Fibroblast of lung (primary cell): ENCODE results near the gene BFSP2. TPM values are rescaled to one million over a fixed set of nuclear protein-coding genes. Genes with fewer than 3 reads are reported as not detected.

ENCODE experiments used
- DNase-seq, 2 donors: peaks; one replicate each; pipeline versions ENCODE4 v3.0.0 to v3.0.0-alpha.2; 2010; ENCODE audit warnings: low read depth in 2 of 2
- H2AFZ ChIP-seq: 2 replicates; pipeline ENCODE4 v1.5.1; 2012; ENCODE audit warnings: low read length, control low read depth, inconsistent platforms
- H3K27ac ChIP-seq: 2 replicates; pipeline ENCODE4 v1.5.1; 2011; ENCODE audit warnings: low read length, control low read depth; ENCODE audit not compliant: insufficient read depth
- H3K27me3 ChIP-seq: 2 replicates; pipeline ENCODE4 v1.5.1; 2011; ENCODE audit warnings: mild to moderate bottlenecking, low read length; ENCODE audit not compliant: control insufficient read depth, insufficient read depth
- H3K36me3 ChIP-seq: 2 replicates; pipeline ENCODE4 v1.5.1; 2011; ENCODE audit warnings: low read length; ENCODE audit not compliant: control insufficient read depth, insufficient read depth
- H3K4me1 ChIP-seq: 2 replicates; pipeline ENCODE4 v1.5.1; 2011; ENCODE audit warnings: low read length; ENCODE audit not compliant: control insufficient read depth, insufficient read depth; ENCODE audit errors: extremely low read depth
- H3K4me2 ChIP-seq: 2 replicates; pipeline ENCODE4 v1.5.1; 2011; ENCODE audit warnings: low read length, control low read depth; ENCODE audit not compliant: insufficient read depth; ENCODE audit errors: extremely low read depth
- H3K4me3 ChIP-seq, 4 experiments: fragments of 200-600 bp in 1 of 4; sonication (generic) in 1 of 4; replicated peaks in 1 of 4; 2 replicates each; pipeline ENCODE4 v1.5.1; 2011 to 2016; ENCODE audit warnings: low read length in 4 of 4, low read depth in 3 of 4, mild to moderate bottlenecking in 3 of 4, control low read depth in 2 of 4, inconsistent platforms in 1 of 4, mixed read lengths in 1 of 4; ENCODE audit not compliant: insufficient read depth in 1 of 4; ENCODE audit errors: control extremely low read depth in 1 of 4
- H3K79me2 ChIP-seq: 2 replicates; pipeline ENCODE4 v1.5.1; 2012; ENCODE audit warnings: mild to moderate bottlenecking, low read length, inconsistent platforms; ENCODE audit not compliant: control insufficient read depth, insufficient read depth
- H3K9ac ChIP-seq: 2 replicates; pipeline ENCODE4 v1.5.1; 2011; ENCODE audit warnings: mild to moderate bottlenecking, low read length, control low read depth; ENCODE audit not compliant: insufficient read depth
- H3K9me3 ChIP-seq: 2 replicates; pipeline ENCODE4 v1.5.1; 2012; ENCODE audit warnings: low read depth, low read length; ENCODE audit not compliant: control insufficient read depth, insufficient read depth
- H4K20me1 ChIP-seq: 2 replicates; pipeline ENCODE4 v1.5.1; 2011; ENCODE audit warnings: low read length; ENCODE audit not compliant: control insufficient read depth, insufficient read depth; ENCODE audit errors: extremely low read depth
- CTCF ChIP-seq, 2 donors: IDR thresholded peaks in 1 of 2; conservative IDR thresholded peaks in 1 of 2; 1 replicate in 1 of 2; 2 replicates in 1 of 2; pipeline ENCODE4 v1.5.1; 2011 to 2012; ENCODE audit warnings: low read length in 2 of 2, control low read depth in 1 of 2, inconsistent platforms in 1 of 2, low read depth in 1 of 2, mild to moderate bottlenecking in 1 of 2
- EZH2 ChIP-seq: IDR thresholded peaks from 2 replicates; pipeline ENCODE4 v1.5.1; 2012; ENCODE audit warnings: low read length, control low read depth, mild to moderate bottlenecking; ENCODE audit errors: missing control alignments
- polyA plus RNA-seq, 2 donors: library from polyadenylated mRNA; depleted of rRNA in 1 of 2; stranded (reverse) in 1 of 2; unstranded in 1 of 2; fragments of >200 nt; gene quantifications; 2 replicates each; pipeline ENCODE4 v1.2.1, GENCODE V29; 2011 to 2012; ENCODE audit warnings: missing spikeins in 1 of 2
- total RNA-seq: library from RNA; depleted of rRNA; stranded (reverse); fragments of >200 nt; gene quantifications from 2 replicates; pipeline ENCODE4 v1.2.1, GENCODE V29; 2014

Gene BFSP2
- total and polyA plus RNA-seq, 2 donors (not counting 1 experiment from before 2014, with no cell fraction given): not detected

- Histone ChIP-seq H3K4me1 (no peaks in the 10 kb centered on the region), H3K4me3 (no peak overlapping the region), H3K9me3 (no peaks in the 10 kb centered on the region), H3K4me2 (no peak overlapping the region), H3K27me3 (no peaks in the 10 kb centered on the region), H3K27ac (no peak overlapping the region), H3K36me3 (no peaks in the 10 kb centered on the region), H2AFZ (no peak overlapping the region), H3K79me2 (no peaks in the 10 kb centered on the region), H4K20me1 (no peaks in the 10 kb centered on the region), H3K9ac (no peak overlapping the region)
- no peak for DNase-seq
- no peak for TF ChIP-seq EZH2
- no peak for TF ChIP-seq CTCF (conservative IDR thresholded peaks at IDR 0.05 in 1 of 2, IDR thresholded peaks at IDR 0.05 in 1 of 2; ENCODE audit: low read depth in 1 of 2, low read length in 2 of 2)
Measured at GRCh38 chr3:133364704-133365103, 35.2 kb upstream of the BFSP2 start.

- Histone ChIP-seq H2AFZ (no peak overlapping the region), H3K4me2 (no peak overlapping the region), H3K9me3 (no peaks in the 10 kb centered on the region), H3K36me3 (no peaks in the 10 kb centered on the region), H3K4me3 (no peak overlapping the region), H3K27ac (no peak overlapping the region), H3K9ac (no peak overlapping the region), H3K27me3 (no peaks in the 10 kb centered on the region), H3K4me1 (no peaks in the 10 kb centered on the region), H4K20me1 (no peaks in the 10 kb centered on the region), H3K79me2 (no peaks in the 10 kb centered on the region)
- no peak for TF ChIP-seq EZH2
- TF ChIP-seq CTCF (conservative IDR thresholded peaks at IDR 0.05 in 1 of 2, IDR thresholded peaks at IDR 0.05 in 1 of 2; ENCODE audit: low read depth in 1 of 2, low read length in 2 of 2): no peak
- no peak for DNase-seq
Measured at GRCh38 chr3:133366921-133367320, 32.9 kb upstream of the BFSP2 start.

GRCh38 chr3:133367403-133367802 is 32.5 kb upstream of the BFSP2 start:
- no peak overlapping the region for H3K27ac ChIP-seq
- no peak for DNase-seq

More at GRCh38 chr3:133367403-133367802, 32.5 kb upstream of the BFSP2 start:
- Histone ChIP-seq H3K36me3 (no peaks in the 10 kb centered on the region), H4K20me1 (no peaks in the 10 kb centered on the region), H3K9ac (no peak overlapping the region), H3K9me3 (no peaks in the 10 kb centered on the region), H3K4me1 (no peaks in the 10 kb centered on the region), H3K79me2 (no peaks in the 10 kb centered on the region), H3K4me3 (no peak overlapping the region), H3K4me2 (no peak overlapping the region), H3K27me3 (no peaks in the 10 kb centered on the region), H2AFZ (no peak overlapping the region)
- TF ChIP-seq CTCF (conservative IDR thresholded peaks at IDR 0.05 in 1 of 2, IDR thresholded peaks at IDR 0.05 in 1 of 2; ENCODE audit: low read depth in 1 of 2, low read length in 2 of 2): no peak
- TF ChIP-seq EZH2: no peak
